Esophagus squamous epithelium (tissue), 4 donors: ENCODE measurements around the gene TMEM60.
"Not testable (repeated sequence)": the region's sequence is repeated elsewhere in the genome, so short reads cannot be mapped to it uniquely, and the experiment has no call there.

Source experiments
- POLR2A ChIP-seq, 4 donors: fragments of 450-650 bp; IDR thresholded peaks; one replicate each; pipeline ENCODE4 v1.6.1; 2017; ENCODE audit warnings: antibody characterized with exemption in 4 of 4, mild to moderate bottlenecking in 4 of 4, moderate library complexity in 3 of 4
- TF ChIP-seq, protein P1 (sequence below), 6 experiments: fragments of 450-650 bp in 4 of 6; fragments of 200-600 bp in 2 of 6; sonication (generic) in 2 of 6; IDR thresholded peaks; one replicate each; pipeline ENCODE4 v1.5.1; 2016 to 2019; ENCODE audit warnings: antibody characterized with exemption in 6 of 6, mild to moderate bottlenecking in 4 of 6, moderate library complexity in 4 of 6

DNA sequence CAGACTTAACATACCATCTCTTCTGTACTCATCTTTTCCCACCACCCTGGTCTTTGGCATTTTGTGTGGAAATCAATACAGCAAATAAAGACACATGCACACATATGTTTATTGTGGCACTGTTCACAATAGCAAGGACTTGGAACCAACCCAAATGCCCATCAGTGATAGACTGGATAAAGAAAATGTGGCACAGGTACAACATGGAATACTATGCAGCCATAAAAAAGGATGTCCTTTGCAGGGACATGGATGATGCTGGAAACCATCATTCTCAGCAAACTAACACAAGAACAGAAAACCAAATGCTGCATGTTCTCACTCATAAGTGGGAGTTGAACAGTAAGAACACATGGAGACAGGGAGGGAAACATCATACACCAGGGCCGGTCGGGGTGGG is 38.2 kb upstream of the TMEM60 start:
- TF ChIP-seq, protein P1, sequence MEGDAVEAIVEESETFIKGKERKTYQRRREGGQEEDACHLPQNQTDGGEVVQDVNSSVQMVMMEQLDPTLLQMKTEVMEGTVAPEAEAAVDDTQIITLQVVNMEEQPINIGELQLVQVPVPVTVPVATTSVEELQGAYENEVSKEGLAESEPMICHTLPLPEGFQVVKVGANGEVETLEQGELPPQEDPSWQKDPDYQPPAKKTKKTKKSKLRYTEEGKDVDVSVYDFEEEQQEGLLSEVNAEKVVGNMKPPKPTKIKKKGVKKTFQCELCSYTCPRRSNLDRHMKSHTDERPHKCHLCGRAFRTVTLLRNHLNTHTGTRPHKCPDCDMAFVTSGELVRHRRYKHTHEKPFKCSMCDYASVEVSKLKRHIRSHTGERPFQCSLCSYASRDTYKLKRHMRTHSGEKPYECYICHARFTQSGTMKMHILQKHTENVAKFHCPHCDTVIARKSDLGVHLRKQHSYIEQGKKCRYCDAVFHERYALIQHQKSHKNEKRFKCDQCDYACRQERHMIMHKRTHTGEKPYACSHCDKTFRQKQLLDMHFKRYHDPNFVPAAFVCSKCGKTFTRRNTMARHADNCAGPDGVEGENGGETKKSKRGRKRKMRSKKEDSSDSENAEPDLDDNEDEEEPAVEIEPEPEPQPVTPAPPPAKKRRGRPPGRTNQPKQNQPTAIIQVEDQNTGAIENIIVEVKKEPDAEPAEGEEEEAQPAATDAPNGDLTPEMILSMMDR (IDR thresholded peaks at IDR 0.05): not testable (repeated sequence)
- TF ChIP-seq POLR2A (IDR thresholded peaks at IDR 0.05): not testable (repeated sequence)
